IMR-90 (cell line): ENCODE results near the gene XKR3. TPM values are rescaled to one million over a fixed set of nuclear protein-coding genes. Genes with fewer than 3 reads are reported as not detected.

Source experiments
- ATAC-seq: fragments of 200-7000 bp; cut with Tn5 transposase; 2 replicates; pipeline ENCODE4 v1.9.1; 2020; ENCODE audit warnings: low read depth, mild to moderate bottlenecking, moderate library complexity
- BruUV-seq: library from RNA; stranded (reverse); fragments of 400-500 nt; replicated peaks from 2 replicates; lab custom pipeline; 2021; lab: Mats Ljungman, UMichigan
- CTCF ChIA-PET: fragments of 300-600 bp; formaldehyde crosslinking; extraction: SDS; loops from one replicate; lab custom pipeline; 2021; ENCODE audit warnings: antibody characterized with exemption; lab: Yijun Ruan, JAX
- POLR2A ChIA-PET: fragments of 300-600 bp; sonication (Branson Sonifier 250); formaldehyde crosslinking; loops from one replicate; lab custom pipeline; 2022; ENCODE audit warnings: antibody characterized with exemption; ENCODE audit not compliant: unreplicated experiment; lab: Charles Lee
- DNase-seq: peaks from one replicate; pipeline ENCODE4 v3.0.0; 2013
- H2AFZ ChIP-seq: replicated peaks from 2 replicates; pipeline ENCODE3; 2013; ENCODE audit warnings: low read length, mild to moderate bottlenecking; ENCODE audit not compliant: poor library complexity
- H2AK5ac ChIP-seq: 2 replicates; pipeline ENCODE4 v1.6.1; 2013; ENCODE audit warnings: low read depth, low read length, inconsistent platforms
- H2AK9ac ChIP-seq: replicated peaks from 2 replicates; pipeline ENCODE3; 2013; ENCODE audit warnings: mild to moderate bottlenecking, low read depth, low read length, moderate library complexity; ENCODE audit not compliant: poor library complexity
- H2BK120ac ChIP-seq: 2 replicates; pipeline ENCODE4 v1.6.1; 2013; ENCODE audit warnings: low read depth, low read length, inconsistent platforms
- H2BK15ac ChIP-seq: 3 replicates; pipeline ENCODE4 v1.6.1; 2013; ENCODE audit warnings: low read depth, low read length, inconsistent platforms
- H2BK20ac ChIP-seq: 2 replicates; pipeline ENCODE4 v1.6.1; 2013; ENCODE audit warnings: low read depth, mild to moderate bottlenecking, inconsistent platforms, low read length, moderate library complexity
- H2BK5ac ChIP-seq: 2 replicates; pipeline ENCODE4 v1.6.1; 2013; ENCODE audit warnings: mild to moderate bottlenecking, low read depth, low read length, inconsistent platforms; ENCODE audit not compliant: poor library complexity, severe bottlenecking
- H3K14ac ChIP-seq: replicated peaks from 2 replicates; pipeline ENCODE4 v1.6.1; 2013; ENCODE audit warnings: low read depth, low read length, inconsistent platforms
- H3K18ac ChIP-seq: 2 replicates; pipeline ENCODE4 v1.6.1; 2013; ENCODE audit warnings: low read depth, low read length, control low read depth
- H3K23ac ChIP-seq: 2 replicates; pipeline ENCODE4 v1.6.1; 2013; ENCODE audit warnings: low read depth, low read length, inconsistent platforms
- H3K27ac ChIP-seq: 2 replicates; pipeline ENCODE4 v1.5.1; 2013; ENCODE audit warnings: mild to moderate bottlenecking, control low read depth, low read length; ENCODE audit not compliant: insufficient read depth
- H3K27me3 ChIP-seq: 2 replicates; pipeline ENCODE4 v1.6.1; 2013; ENCODE audit warnings: low read length; ENCODE audit not compliant: control insufficient read depth, insufficient read depth
- H3K36me3 ChIP-seq: 2 replicates; pipeline ENCODE4 v1.6.1; 2013; ENCODE audit warnings: low read length, mixed read lengths; ENCODE audit not compliant: control insufficient read depth, insufficient read depth
- H3K4ac ChIP-seq: 2 replicates; pipeline ENCODE4 v1.6.1; 2013; ENCODE audit warnings: low read depth, low read length, inconsistent platforms
- H3K4me1 ChIP-seq: 2 replicates; pipeline ENCODE4 v1.6.1; 2013; ENCODE audit warnings: low read length, mixed read lengths; ENCODE audit not compliant: control insufficient read depth, insufficient read depth
- H3K4me2 ChIP-seq: 2 replicates; pipeline ENCODE4 v1.6.1; 2013; ENCODE audit warnings: low read depth, mild to moderate bottlenecking, control low read depth, low read length, moderate library complexity
- H3K4me3 ChIP-seq: 2 replicates; pipeline ENCODE4 v1.5.1; 2013; ENCODE audit warnings: low read depth, mild to moderate bottlenecking, control low read depth, low read length, moderate library complexity; ENCODE audit not compliant: insufficient read depth
- H3K56ac ChIP-seq: 2 replicates; pipeline ENCODE4 v1.6.1; 2013; ENCODE audit warnings: low read length, inconsistent platforms; ENCODE audit not compliant: insufficient read depth; ENCODE audit errors: extremely low read depth
- H3K79me1 ChIP-seq, 2 experiments: 2 replicates each; pipeline ENCODE4 v1.6.1; 2013; ENCODE audit warnings: low read length in 2 of 2, inconsistent platforms in 1 of 2, low read depth in 1 of 2
- H3K9ac ChIP-seq: 2 replicates; pipeline ENCODE4 v1.6.1; 2013; ENCODE audit warnings: low read depth, low read length, control low read depth
- H3K9me1 ChIP-seq: 2 replicates; pipeline ENCODE4 v1.6.1; 2013; ENCODE audit warnings: low read length, inconsistent platforms; ENCODE audit not compliant: insufficient read depth
- H3K9me3 ChIP-seq: 2 replicates; pipeline ENCODE4 v1.6.1; 2013; ENCODE audit warnings: low read length; ENCODE audit not compliant: control insufficient read depth, insufficient read depth
- H4K20me1 ChIP-seq: 2 replicates; pipeline ENCODE4 v1.6.1; 2013; ENCODE audit warnings: low read length, inconsistent platforms; ENCODE audit not compliant: insufficient read depth
- H4K5ac ChIP-seq: 2 replicates; pipeline ENCODE4 v1.6.1; 2013; ENCODE audit warnings: mild to moderate bottlenecking, low read depth, low read length, control low read depth
- H4K8ac ChIP-seq, 2 experiments: 2 replicates each; pipeline ENCODE4 v1.6.1; 2013; ENCODE audit warnings: low read depth in 2 of 2, low read length in 2 of 2, control low read depth in 1 of 2, inconsistent platforms in 1 of 2
- H4K91ac ChIP-seq: 2 replicates; pipeline ENCODE4 v1.6.1; 2013; ENCODE audit warnings: low read depth, low read length, inconsistent platforms; ENCODE audit not compliant: insufficient read depth
- BHLHE40 ChIP-seq: fragments of 150-350 bp; IDR thresholded peaks from 2 replicates; pipeline ENCODE4 v1.6.1; 2016; ENCODE audit warnings: mild to moderate bottlenecking, low read depth, low read length
- MAFK ChIP-seq: IDR thresholded peaks from 2 replicates; pipeline ENCODE4 v1.6.1; 2012; ENCODE audit warnings: low read depth, low read length, improper control_type of control experiment
- WGBS, 2 experiments: methylation state at CpG; one replicate each; pipeline versions ENCODE4 v1.1.5 to v1.1.7; 2013; ENCODE audit warnings: missing lambda C conversion rate in 2 of 2; ENCODE audit not compliant: insufficient read length in 1 of 2; ENCODE audit errors: extremely low coverage in 2 of 2; 5-methylcytosine and 5-hydroxymethylcytosine counted together
- dilution Hi-C: fragments of 300-500 bp; cut with HindIII; formaldehyde crosslinking; loops from one replicate; pipeline ENCODE4 v1.14.3; 2018; ENCODE audit warnings: low sequenced_read_pairs; ENCODE audit not compliant: unreplicated experiment
- in situ Hi-C: fragments of 300-500 bp; cut with MboI; formaldehyde crosslinking; loops from 3 replicates; pipeline ENCODE4 v1.14.3; 2019; ENCODE audit warnings: low sequenced_read_pairs, inconsistent platforms, mixed read lengths
- intact Hi-C: fragments of 100-400 bp; cut with micrococcal nuclease; formaldehyde crosslinking; loops from 2 replicates; pipeline ENCODE4 v1.10.0; 2022
- polyA plus RNA-seq, 3 experiments: library from polyadenylated mRNA; depleted of rRNA; stranded (reverse); fragments of >200 nt; gene quantifications; 2 replicates each; pipeline ENCODE4 v1.2.3, GENCODE V29; 2012; ENCODE audit warnings: low replicate concordance in 1 of 3
- total RNA-seq: library from RNA; depleted of rRNA; stranded (reverse); fragments of >200 nt; gene quantifications from 2 replicates; pipeline ENCODE4 v1.2.3, GENCODE V29; 2012

The XKR3 gene
- total and polyA plus RNA-seq, 2 of the 4 experiments (the other 2 are of a cell fraction): not detected

DNA sequence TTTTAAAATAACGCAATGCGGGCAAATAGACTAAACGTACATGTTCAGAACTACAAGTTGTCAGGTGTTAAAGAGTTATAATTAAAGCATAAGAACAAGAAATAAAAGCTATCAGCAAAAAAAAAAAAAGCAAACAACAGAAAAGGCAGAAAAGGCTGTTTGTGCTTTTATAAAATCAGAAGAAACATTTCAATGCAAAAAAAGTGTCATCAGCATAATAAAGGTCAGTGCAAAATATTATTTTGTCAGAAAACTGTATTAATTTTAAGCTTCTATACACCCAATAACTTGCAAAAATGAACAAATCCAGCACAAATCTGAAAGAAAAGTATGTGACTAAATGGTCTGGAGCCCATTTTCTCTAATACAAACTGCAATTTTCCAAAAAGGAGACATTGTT lies 23.6 kb downstream of the XKR3 start:
- no peaks in the 10 kb centered on the region for H3K4me1 ChIP-seq
- no peak overlapping the region for H3K4ac ChIP-seq
- intact Hi-C loops (no loop called here), in situ Hi-C loops (no loop called here), dilution Hi-C loops (no loop called here)
- no peaks in the 10 kb centered on the region for H3K79me1 ChIP-seq
- no peaks in the 10 kb centered on the region for H4K20me1 ChIP-seq
- ATAC-seq (no peak), DNase-seq (no peak)
- no peak overlapping the region for H3K23ac ChIP-seq
- no peak overlapping the region for H2BK20ac ChIP-seq
- BruUV-seq: no TSS peak
- TF ChIP-seq MAFK: peak; percentile 62
- TF ChIP-seq BHLHE40: no peak
- no peak overlapping the region for H2AK9ac ChIP-seq
- no peak overlapping the region for H4K91ac ChIP-seq
- no peak overlapping the region for H3K4me3 ChIP-seq
- no peak overlapping the region for H4K5ac ChIP-seq
- peaks cover 3% of the 10 kb centered on the region for H3K9me3 ChIP-seq
- H3K27ac ChIP-seq: no peak overlapping the region
- POLR2A ChIA-PET: no interaction called here
- no peaks in the 10 kb centered on the region for H3K27me3 ChIP-seq
- no peak overlapping the region for H3K4me2 ChIP-seq
- no peak overlapping the region for H3K14ac ChIP-seq
- no peak overlapping the region for H2AK5ac ChIP-seq
- no peak overlapping the region for H2AFZ ChIP-seq
- no peak overlapping the region for H3K56ac ChIP-seq
- no peak overlapping the region for H4K8ac ChIP-seq
- WGBS, 2 experiments: no CpG with 5 or more reads among the region's 3 CpGs
- no peak overlapping the region for H3K18ac ChIP-seq
- no peak overlapping the region for H3K9ac ChIP-seq
- CTCF ChIA-PET: no interaction called here
- no peak overlapping the region for H2BK15ac ChIP-seq
- H2BK120ac ChIP-seq: no peak overlapping the region
- H3K9me1 ChIP-seq: no peaks in the 10 kb centered on the region
- no peaks in the 10 kb centered on the region for H3K36me3 ChIP-seq
- H2BK5ac ChIP-seq: no peak overlapping the region
